Immature natural killer cell (primary cell): ENCODE data around the gene ITPRIPL2. TPM values are rescaled to one million over a fixed set of nuclear protein-coding genes. Genes with fewer than 3 reads are reported as not detected.
A peak's percentile ranks its signal among the peaks of the same experiment; 100 is the strongest.

ENCODE experiments used
- DNase-seq, 3 donors: peaks; one replicate each; pipeline ENCODE4 v3.0.0; 2022; ENCODE audit warnings: mixed read lengths in 1 of 3
- H3K27ac Mint-ChIP-seq, 6 donors: one replicate each; pipeline ENCODE4 v1.8.0; 2020; ENCODE audit warnings: mixed read lengths in 6 of 6, mild to moderate bottlenecking in 5 of 6, inconsistent platforms in 4 of 6, moderate library complexity in 3 of 6
- H3K27me3 Mint-ChIP-seq, 3 donors: one replicate each; pipeline ENCODE4 v1.8.0; 2020 to 2021; ENCODE audit warnings: low read depth in 3 of 3, mild to moderate bottlenecking in 3 of 3, mixed read lengths in 3 of 3, moderate library complexity in 3 of 3, inconsistent platforms in 1 of 3
- H3K36me3 Mint-ChIP-seq, 3 donors: one replicate each; pipeline ENCODE4 v1.8.0; 2020; ENCODE audit warnings: mixed read lengths in 3 of 3, inconsistent platforms in 2 of 3, mild to moderate bottlenecking in 2 of 3
- H3K4me1 Mint-ChIP-seq, 2 donors: one replicate each; pipeline ENCODE4 v1.8.0; 2020; ENCODE audit warnings: inconsistent platforms in 2 of 2, mild to moderate bottlenecking in 2 of 2, mixed read lengths in 2 of 2, moderate library complexity in 1 of 2
- H3K4me3 Mint-ChIP-seq, 5 donors: one replicate each; pipeline ENCODE4 v1.8.0; 2020; ENCODE audit warnings: mild to moderate bottlenecking in 5 of 5, mixed read lengths in 5 of 5, inconsistent platforms in 3 of 5, moderate library complexity in 3 of 5
- H3K9me3 Mint-ChIP-seq, 6 donors: one replicate each; pipeline ENCODE4 v1.8.0; 2020; ENCODE audit warnings: mild to moderate bottlenecking in 6 of 6, mixed read lengths in 6 of 6, inconsistent platforms in 4 of 6, moderate library complexity in 3 of 6
- polyA plus RNA-seq, 3 donors: library from polyadenylated mRNA; unstranded; fragments of 300-500 nt; fragmentation: Illumina TruSeq; gene quantifications; one replicate each; pipeline ENCODE4 v1.2.3, GENCODE V29; 2021

Gene ITPRIPL2
- polyA plus RNA-seq, 3 donors from 2014 or later, result 0.59 to 0.90 TPM; not detected in 1

- Mint-ChIP-seq H3K27me3 (peaks cover 2 to 4% (median 2%) of the 10 kb centered on the region in 3 donors), H3K27ac (no peak overlapping the region), H3K4me3 (no peak overlapping the region), H3K9me3 (no peaks in the 10 kb centered on the region), H3K36me3 (peaks cover 3 to 12% (median 7%) of the 10 kb centered on the region in 3 donors), H3K4me1 (peaks cover 5 to 8% of the 10 kb centered on the region in 2 donors)
- DNase-seq, result no peak
These were observed 28.0 kb upstream of the ITPRIPL2 start for GRCh38 chr16:19085679-19086200.

- Mint-ChIP-seq H3K4me3 (peak overlapping the region; percentile 35 to 65 (median 56)), H3K27ac (no peak overlapping the region), H3K27me3 (peaks cover 2 to 4% (median 2%) of the 10 kb centered on the region in 3 donors), H3K36me3 (peaks cover 0 to 7% (median 6%) of the 10 kb centered on the region in 3 donors), H3K9me3 (no peaks in the 10 kb centered on the region), H3K4me1 (peaks cover 5 to 8% of the 10 kb centered on the region in 2 donors)
- DNase-seq, result peak; percentile 65 to 75 (median 69)
These were observed 27.2 kb upstream of the ITPRIPL2 start for GRCh38 chr16:19086322-19087199.

GRCh38 chr16:19088341-19088916 lies 25.3 kb upstream of the ITPRIPL2 start:
- peaks cover 2 to 4% (median 4%) of the 10 kb centered on the region in 3 donors for H3K27me3 Mint-ChIP-seq
- no peak for DNase-seq
- no peaks in the 10 kb centered on the region for H3K36me3 Mint-ChIP-seq
- no peak overlapping the region for H3K27ac Mint-ChIP-seq
- H3K9me3 Mint-ChIP-seq, result no peaks in the 10 kb centered on the region
- H3K4me1 Mint-ChIP-seq, result peaks cover 5 to 8% of the 10 kb centered on the region in 2 donors
- H3K4me3 Mint-ChIP-seq, result no peak overlapping the region

- Mint-ChIP-seq H3K27me3 (peaks cover 2 to 4% (median 4%) of the 10 kb centered on the region in 3 donors), H3K27ac (no peak overlapping the region), H3K4me3 (no peak overlapping the region), H3K4me1 (peaks cover 5 to 8% of the 10 kb centered on the region in 2 donors), H3K36me3 (no peaks in the 10 kb centered on the region), H3K9me3 (no peaks in the 10 kb centered on the region)
- DNase-seq, result no peak
These were observed 24.3 kb upstream of the ITPRIPL2 start for GRCh38 chr16:19089410-19089955.

- no peak for DNase-seq
- Mint-ChIP-seq H3K27me3 (peaks cover 2 to 4% (median 4%) of the 10 kb centered on the region in 3 donors), H3K4me3 (no peak overlapping the region), H3K4me1 (peaks cover 5 to 8% of the 10 kb centered on the region in 2 donors), H3K36me3 (no peaks in the 10 kb centered on the region), H3K27ac (no peak overlapping the region), H3K9me3 (no peaks in the 10 kb centered on the region)
These were observed 22.8 kb upstream of the ITPRIPL2 start for GRCh38 chr16:19090916-19091315.

GRCh38 chr16:19092653-19093410 lies 20.9 kb upstream of the ITPRIPL2 start:
- Mint-ChIP-seq H3K27ac (no peak overlapping the region), H3K27me3 (peaks cover 0 to 8% (median 0%) of the 10 kb centered on the region in 3 donors), H3K4me1 (no peaks in the 10 kb centered on the region), H3K36me3 (no peaks in the 10 kb centered on the region), H3K9me3 (no peaks in the 10 kb centered on the region), H3K4me3 (no peak overlapping the region)
- no peak for DNase-seq

GRCh38 chr16:19093631-19094541 lies 19.9 kb upstream of the ITPRIPL2 start:
- H3K27me3 Mint-ChIP-seq, result peaks cover 0 to 9% (median 0%) of the 10 kb centered on the region in 3 donors
- no peak for DNase-seq
- H3K4me3 Mint-ChIP-seq, result no peak overlapping the region
- H3K9me3 Mint-ChIP-seq, result peaks cover 0 to 3% (median 0%) of the 10 kb centered on the region in 6 donors
- H3K4me1 Mint-ChIP-seq, result no peaks in the 10 kb centered on the region
- peak overlapping the region in 1 of 6 donors; percentile 36 for H3K27ac Mint-ChIP-seq
- H3K36me3 Mint-ChIP-seq, result no peaks in the 10 kb centered on the region

GRCh38 chr16:19094542-19095365 lies 19.0 kb upstream of the ITPRIPL2 start:
- no peak for DNase-seq
- Mint-ChIP-seq H3K27ac (no peak overlapping the region), H3K9me3 (peaks cover 0 to 3% (median 0%) of the 10 kb centered on the region in 6 donors), H3K36me3 (no peaks in the 10 kb centered on the region), H3K4me3 (no peak overlapping the region), H3K27me3 (peaks cover 0 to 9% (median 0%) of the 10 kb centered on the region in 3 donors), H3K4me1 (no peaks in the 10 kb centered on the region)

- no peak overlapping the region for H3K27ac Mint-ChIP-seq
- no peaks in the 10 kb centered on the region for H3K4me1 Mint-ChIP-seq
- no peak for DNase-seq
- H3K27me3 Mint-ChIP-seq, result peaks cover 0 to 9% (median 0%) of the 10 kb centered on the region in 3 donors
- no peak overlapping the region for H3K4me3 Mint-ChIP-seq
- peaks cover 0 to 3% (median 0%) of the 10 kb centered on the region in 6 donors for H3K9me3 Mint-ChIP-seq
- no peaks in the 10 kb centered on the region for H3K36me3 Mint-ChIP-seq
These were observed 18.1 kb upstream of the ITPRIPL2 start for GRCh38 chr16:19095654-19096053.

- Mint-ChIP-seq H3K27me3 (peaks cover 0 to 8% (median 0%) of the 10 kb centered on the region in 3 donors), H3K9me3 (peaks cover 0 to 3% (median 0%) of the 10 kb centered on the region in 6 donors), H3K36me3 (no peaks in the 10 kb centered on the region), H3K27ac (no peak overlapping the region), H3K4me1 (no peaks in the 10 kb centered on the region), H3K4me3 (no peak overlapping the region)
- no peak for DNase-seq
These were observed 15.6 kb upstream of the ITPRIPL2 start for GRCh38 chr16:19098173-19098572.

- H3K27ac Mint-ChIP-seq, result no peak overlapping the region
These were observed 11.4 kb upstream of the ITPRIPL2 start for GRCh38 chr16:19102187-19102872.

More at GRCh38 chr16:19102187-19102872, 11.4 kb upstream of the ITPRIPL2 start:
- DNase-seq, result no peak
- peaks cover 0 to 3% (median 0%) of the 10 kb centered on the region in 6 donors for H3K9me3 Mint-ChIP-seq
- no peaks in the 10 kb centered on the region for H3K36me3 Mint-ChIP-seq
- no peaks in the 10 kb centered on the region for H3K4me1 Mint-ChIP-seq
- H3K27me3 Mint-ChIP-seq, result peaks cover 0 to 5% (median 2%) of the 10 kb centered on the region in 3 donors
- H3K4me3 Mint-ChIP-seq, result no peak overlapping the region
